Natural killer cell (primary cell): ENCODE data around the gene LRRC61. TPM values are rescaled to one million over a fixed set of nuclear protein-coding genes. Genes with fewer than 3 reads are reported as not detected.

ENCODE experiments used
- ATAC-seq, 3 donors: fragments of 150-1000 bp in 2 of 3; fragments of 200-7000 bp in 1 of 3; cut with Tn5 transposase; 1 replicate in 1 of 3; 2 replicates in 2 of 3; pipeline ENCODE4 v1.10.0; 2021; ENCODE audit warnings: mild to moderate bottlenecking in 2 of 3, moderate library complexity in 2 of 3
- DNase-seq, 2 donors: peaks; one replicate each; pipeline versions ENCODE4 v3.0.0 to v3.0.0-alpha.2; 2013 to 2021; ENCODE audit warnings: mixed read lengths in 1 of 2
- H3K27ac ChIP-seq: one replicate; pipeline ENCODE4 v1.5.1; 2013; ENCODE audit warnings: mild to moderate bottlenecking, low read length
- H3K27me3 ChIP-seq: one replicate; pipeline ENCODE4 v1.6.1; 2013; ENCODE audit warnings: low read length; ENCODE audit not compliant: control insufficient read depth, insufficient read depth
- H3K36me3 ChIP-seq: one replicate; pipeline ENCODE4 v1.6.1; 2013; ENCODE audit warnings: low read length; ENCODE audit not compliant: control insufficient read depth, insufficient read depth
- H3K4me1 ChIP-seq: one replicate; pipeline ENCODE4 v1.6.1; 2013; ENCODE audit warnings: low read length; ENCODE audit not compliant: control insufficient read depth, insufficient read depth
- H3K4me3 ChIP-seq: one replicate; pipeline ENCODE4 v1.5.1; 2013; ENCODE audit warnings: low read length
- H3K9me3 ChIP-seq: one replicate; pipeline ENCODE4 v1.6.1; 2013; ENCODE audit warnings: low read length; ENCODE audit not compliant: control insufficient read depth, insufficient read depth
- H3K27ac Mint-ChIP-seq, 2 donors: one replicate each; pipeline ENCODE4 v1.8.0; 2022; ENCODE audit warnings: mild to moderate bottlenecking in 2 of 2, mixed read lengths in 2 of 2, moderate library complexity in 1 of 2
- H3K27me3 Mint-ChIP-seq, 2 donors: one replicate each; pipeline ENCODE4 v1.8.0; 2022; ENCODE audit warnings: low read depth in 2 of 2, mixed read lengths in 2 of 2
- H3K36me3 Mint-ChIP-seq: one replicate; pipeline ENCODE4 v1.8.0; 2022; ENCODE audit warnings: mixed read lengths
- H3K4me1 Mint-ChIP-seq, 2 donors: one replicate each; pipeline ENCODE4 v1.8.0; 2022; ENCODE audit warnings: mixed read lengths in 2 of 2
- H3K4me3 Mint-ChIP-seq: one replicate; pipeline ENCODE4 v1.8.0; 2022; ENCODE audit warnings: mild to moderate bottlenecking, moderate library complexity, mixed read lengths
- H3K9me3 Mint-ChIP-seq, 2 donors: one replicate each; pipeline ENCODE4 v1.8.0; 2022; ENCODE audit warnings: mixed read lengths in 2 of 2
- CTCF ChIP-seq: fragments of 200-600 bp; IDR thresholded peaks from one replicate; pipeline ENCODE4 v1.8.0; 2022; ENCODE audit warnings: antibody characterized with exemption
- WGBS: methylation state at CpG from one replicate; pipeline ENCODE4 v1.1.7; 2013; ENCODE audit warnings: missing lambda C conversion rate; ENCODE audit not compliant: insufficient coverage; 5-methylcytosine and 5-hydroxymethylcytosine counted together
- intact Hi-C: fragments of 100-400 bp; cut with micrococcal nuclease; formaldehyde crosslinking; loops from one replicate; pipeline ENCODE4 v1.14.2; 2022
- total RNA-seq, 4 donors: library from RNA; stranded (reverse); fragments of 120-200 nt in 1 of 4; gene quantifications; one replicate each; pipeline versions ENCODE4 v1.2.3 to v1.2.4, GENCODE V29; 2013 to 2022

The LRRC61 gene
- total RNA-seq, 3 donors from 2014 or later (not counting 1 experiment from before 2014, with no cell fraction given) = 7.3 to 16.7 (median 13.7) TPM

DNA sequence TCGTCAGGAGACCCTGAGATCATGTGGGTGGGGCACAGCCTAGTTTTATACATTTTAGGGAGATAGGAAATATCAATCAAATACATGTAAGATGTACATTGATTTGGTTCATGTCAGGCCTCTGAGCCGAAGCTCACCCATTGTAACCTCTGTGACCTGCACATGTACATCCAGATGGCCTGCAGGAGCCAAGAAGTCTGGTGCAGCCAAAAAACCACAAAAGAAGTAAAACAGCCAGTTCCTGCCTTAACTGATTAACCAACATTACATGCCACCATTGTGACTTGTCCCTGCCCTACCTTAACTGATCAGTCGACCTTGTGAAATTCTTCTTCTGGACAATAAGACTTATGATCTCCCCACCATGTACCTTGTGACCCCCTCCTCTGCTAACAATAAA, 16.0 kb upstream of the LRRC61 start:
- Histone ChIP-seq H3K4me3 (no peak overlapping the region), H3K4me1 (no peaks in the 10 kb centered on the region), H3K36me3 (no peaks in the 10 kb centered on the region), H3K27ac (no peak overlapping the region), H3K9me3 (no peaks in the 10 kb centered on the region), H3K27me3 (no peaks in the 10 kb centered on the region)
- no peaks in the 10 kb centered on the region for H3K9me3 Mint-ChIP-seq
- no peak overlapping the region for H3K27ac Mint-ChIP-seq
- intact Hi-C loops = no loop called here
- no peak for TF ChIP-seq CTCF
- no peaks in the 10 kb centered on the region for H3K4me1 Mint-ChIP-seq
- no peaks in the 10 kb centered on the region for H3K27me3 Mint-ChIP-seq
- 82% methylated on average over 3 of the region's 3 CpGs for WGBS
- DNase-seq = no peak
- no peaks in the 10 kb centered on the region for H3K36me3 Mint-ChIP-seq
- ATAC-seq = no peak
- H3K4me3 Mint-ChIP-seq = no peak overlapping the region

- no peaks in the 10 kb centered on the region for H3K36me3 Mint-ChIP-seq
- H3K4me1 ChIP-seq = no peaks in the 10 kb centered on the region
- H3K9me3 Mint-ChIP-seq = no peaks in the 10 kb centered on the region
- H3K4me1 Mint-ChIP-seq = no peaks in the 10 kb centered on the region
- no peaks in the 10 kb centered on the region for H3K36me3 ChIP-seq
- H3K4me3 ChIP-seq = no peak overlapping the region
- no peaks in the 10 kb centered on the region for H3K27me3 Mint-ChIP-seq
- H3K27me3 ChIP-seq = no peaks in the 10 kb centered on the region
- no peak for TF ChIP-seq CTCF
- no peak overlapping the region for H3K27ac ChIP-seq
- WGBS = 92% methylated on average over 9 of the region's 9 CpGs
- no peaks in the 10 kb centered on the region for H3K9me3 ChIP-seq
- no peak for DNase-seq
- H3K27ac Mint-ChIP-seq = no peak overlapping the region
- H3K4me3 Mint-ChIP-seq = no peak overlapping the region
- ATAC-seq = no peak
- intact Hi-C loops = no loop called here
Observed at GRCh38 chr7:150307904-150308303, 15.3 kb upstream of the LRRC61 start.

- no peaks in the 10 kb centered on the region for H3K27me3 Mint-ChIP-seq
Observed at GRCh38 chr7:150308575-150308974, 14.6 kb upstream of the LRRC61 start.

More at GRCh38 chr7:150308575-150308974, 14.6 kb upstream of the LRRC61 start:
- Histone ChIP-seq H3K4me3 (no peak overlapping the region), H3K27ac (no peak overlapping the region), H3K27me3 (no peaks in the 10 kb centered on the region), H3K36me3 (no peaks in the 10 kb centered on the region), H3K9me3 (no peaks in the 10 kb centered on the region), H3K4me1 (no peaks in the 10 kb centered on the region)
- no peak for ATAC-seq
- no peak for TF ChIP-seq CTCF
- H3K4me3 Mint-ChIP-seq = no peak overlapping the region
- no peaks in the 10 kb centered on the region for H3K4me1 Mint-ChIP-seq
- H3K36me3 Mint-ChIP-seq = no peaks in the 10 kb centered on the region
- intact Hi-C loops = no loop called here
- H3K9me3 Mint-ChIP-seq = no peaks in the 10 kb centered on the region
- DNase-seq = no peak
- H3K27ac Mint-ChIP-seq = no peak overlapping the region
